Endothelial cell of umbilical vein (primary cell): ENCODE results near the gene PSAPL1.

Source experiments
- CTCF ChIP-seq, 2 donors: IDR thresholded peaks; 1 replicate in 1 of 2; 2 replicates in 1 of 2; pipeline ENCODE4 v1.5.1; 2011; ENCODE audit warnings: low read length in 2 of 2, mild to moderate bottlenecking in 2 of 2, moderate library complexity in 2 of 2, control low read depth in 1 of 2, inconsistent platforms in 1 of 2, low read depth in 1 of 2; ENCODE audit not compliant: insufficient read depth in 1 of 2; ENCODE audit errors: extremely low read depth in 1 of 2
- EZH2 ChIP-seq: IDR thresholded peaks from 2 replicates; pipeline ENCODE4 v1.6.1; 2012; ENCODE audit warnings: borderline replicate concordance, low read depth, mild to moderate bottlenecking, moderate library complexity, low read length, inconsistent platforms; ENCODE audit not compliant: severe bottlenecking
- FOS ChIP-seq: IDR thresholded peaks from 2 replicates; pipeline ENCODE4 v1.6.1; 2011; ENCODE audit warnings: mild to moderate bottlenecking, low read length, moderate library complexity, borderline replicate concordance; ENCODE audit not compliant: insufficient read depth
- GATA2 ChIP-seq: IDR thresholded peaks from 2 replicates; pipeline ENCODE4 v1.7.0; 2011; ENCODE audit warnings: low read depth, mild to moderate bottlenecking, moderate library complexity, mixed read lengths, low read length; ENCODE audit not compliant: insufficient read length, insufficient read depth
- JUN ChIP-seq: IDR thresholded peaks from 2 replicates; pipeline ENCODE4 v1.6.1; 2011; ENCODE audit warnings: borderline replicate concordance, low read depth; ENCODE audit not compliant: insufficient read length, insufficient read depth
- MAX ChIP-seq: IDR thresholded peaks from 2 replicates; pipeline ENCODE4 v1.6.1; 2011; ENCODE audit not compliant: insufficient read depth, insufficient read length
- POLR2A ChIP-seq: IDR thresholded peaks from 2 replicates; pipeline ENCODE4 v1.6.1; 2012; ENCODE audit warnings: low read depth, mild to moderate bottlenecking, control low read depth, low read length
- POLR2AphosphoS5 ChIP-seq: IDR thresholded peaks from 2 replicates; pipeline ENCODE4 v1.6.1; 2012; ENCODE audit warnings: low read depth, mild to moderate bottlenecking, control low read depth, low read length, moderate library complexity; ENCODE audit not compliant: insufficient read depth

- no peak for TF ChIP-seq CTCF (IDR thresholded peaks at IDR 0.05; ENCODE audit: extremely low read depth in 1 of 2, insufficient read depth in 1 of 2, low read depth in 1 of 2, low read length in 2 of 2)
- TF ChIP-seq POLR2A = no peak
- TF ChIP-seq POLR2AphosphoS5 = no peak
- no peak for TF ChIP-seq GATA2
- no peak for TF ChIP-seq EZH2
- no peak for TF ChIP-seq MAX
- no peak for TF ChIP-seq FOS
- TF ChIP-seq JUN = no peak
Observed at GRCh38 chr4:7422151-7422897, 12.4 kb downstream of the PSAPL1 start.
